Endothelial cell of umbilical vein (primary cell): Measurements from ENCODE around the gene ALDH7A1. TPM values are rescaled to one million over a fixed set of nuclear protein-coding genes. Genes with fewer than 3 reads are reported as not detected.

Experiments used
- BruUV-seq: library from RNA; stranded (reverse); fragments of 400-500 nt; replicated peaks from 2 replicates; lab custom pipeline; 2021; lab: Mats Ljungman, UMichigan
- CTCF ChIA-PET: fragments of 300-600, 350-600 bp; sonication (Branson Sonifier 250); formaldehyde crosslinking; loops from one replicate; lab custom pipeline; 2021; ENCODE audit warnings: antibody characterized with exemption, inconsistent platforms; lab: Charles Lee
- POLR2A ChIA-PET: fragments of 300-600, 350-600 bp; sonication (Branson Sonifier 250); formaldehyde crosslinking; loops from one replicate; lab custom pipeline; 2021; ENCODE audit warnings: antibody characterized with exemption, inconsistent platforms; lab: Charles Lee
- DNase-seq: peaks from one replicate; pipeline ENCODE4 v3.0.0-alpha.2; 2011; ENCODE audit warnings: low read depth, low spot score
- FAIRE-seq: peaks from 2 replicates; lab custom pipeline; 2011; peaks lifted over from hg19 to GRCh38; lab: Jason Lieb, UNC
- H2AFZ ChIP-seq: 2 replicates; pipeline ENCODE4 v1.6.0; 2012; ENCODE audit warnings: low read depth, low read length, control low read depth, inconsistent platforms
- H3K27ac ChIP-seq: 2 replicates; pipeline ENCODE4 v1.5.1; 2011; ENCODE audit warnings: low read depth, mild to moderate bottlenecking, control low read depth, low read length, moderate library complexity; ENCODE audit not compliant: insufficient read depth
- H3K27me3 ChIP-seq, 2 experiments: 2 replicates each; pipeline versions ENCODE4 v1.6.0 to v1.6.1; 2011; ENCODE audit warnings: low read length in 2 of 2, mixed read lengths in 1 of 2; ENCODE audit not compliant: control insufficient read depth in 2 of 2, insufficient read depth in 2 of 2
- H3K36me3 ChIP-seq, 2 experiments: 2 replicates in 1 of 2; 3 replicates in 1 of 2; pipeline ENCODE4 v1.5.1; 2011; ENCODE audit warnings: low read length in 2 of 2, mild to moderate bottlenecking in 1 of 2, moderate library complexity in 1 of 2; ENCODE audit not compliant: control insufficient read depth in 2 of 2, insufficient read depth in 2 of 2; ENCODE audit errors: extremely low read depth in 1 of 2
- H3K4me1 ChIP-seq: 3 replicates; pipeline ENCODE4 v1.5.1; 2011; ENCODE audit warnings: mild to moderate bottlenecking, low read length; ENCODE audit not compliant: control insufficient read depth, insufficient read depth; ENCODE audit errors: extremely low read depth
- H3K4me2 ChIP-seq: 2 replicates; pipeline ENCODE4 v1.6.1; 2011; ENCODE audit warnings: low read length, control low read depth, mixed read lengths; ENCODE audit not compliant: insufficient read depth
- H3K4me3 ChIP-seq, 3 experiments: fragments of 200-600 bp in 1 of 3; sonication (generic), shearing (Covaris generic) in 1 of 3; replicated peaks in 1 of 3; 2 replicates each; pipeline ENCODE4 v1.5.1; 2011 to 2016; ENCODE audit warnings: control low read depth in 3 of 3, low read length in 3 of 3, mild to moderate bottlenecking in 2 of 3, inconsistent platforms in 1 of 3, low read depth in 1 of 3, moderate library complexity in 1 of 3; ENCODE audit not compliant: insufficient read depth in 1 of 3
- H3K79me2 ChIP-seq: 2 replicates; pipeline ENCODE4 v1.6.0; 2012; ENCODE audit warnings: low read length, inconsistent platforms; ENCODE audit not compliant: control insufficient read depth, insufficient read depth
- H3K9ac ChIP-seq: replicated peaks from 2 replicates; pipeline ENCODE3; 2011; ENCODE audit warnings: low read length, control low read depth; ENCODE audit not compliant: insufficient read depth; ENCODE audit errors: extremely low read depth
- H3K9me1 ChIP-seq: replicated peaks from 3 replicates; pipeline ENCODE4 v1.6.0; 2011; ENCODE audit warnings: mild to moderate bottlenecking, low read length; ENCODE audit not compliant: control insufficient read depth, insufficient read depth; ENCODE audit errors: extremely low read depth
- H3K9me3 ChIP-seq: replicated peaks from 2 replicates; pipeline ENCODE4 v1.5.1; 2012; ENCODE audit warnings: low read length, inconsistent platforms; ENCODE audit not compliant: control insufficient read depth, insufficient read depth
- H4K20me1 ChIP-seq: replicated peaks from 2 replicates; pipeline ENCODE3; 2011; ENCODE audit warnings: mild to moderate bottlenecking, low read length; ENCODE audit not compliant: control insufficient read depth, insufficient read depth; ENCODE audit errors: extremely low read depth
- CTCF ChIP-seq, 2 donors: IDR thresholded peaks; 1 replicate in 1 of 2; 2 replicates in 1 of 2; pipeline ENCODE4 v1.5.1; 2011; ENCODE audit warnings: low read length in 2 of 2, mild to moderate bottlenecking in 2 of 2, moderate library complexity in 2 of 2, control low read depth in 1 of 2, inconsistent platforms in 1 of 2, low read depth in 1 of 2; ENCODE audit not compliant: insufficient read depth in 1 of 2; ENCODE audit errors: extremely low read depth in 1 of 2
- EZH2 ChIP-seq: IDR thresholded peaks from 2 replicates; pipeline ENCODE4 v1.6.1; 2012; ENCODE audit warnings: borderline replicate concordance, low read depth, mild to moderate bottlenecking, moderate library complexity, low read length, inconsistent platforms; ENCODE audit not compliant: severe bottlenecking
- FOS ChIP-seq: IDR thresholded peaks from 2 replicates; pipeline ENCODE4 v1.6.1; 2011; ENCODE audit warnings: mild to moderate bottlenecking, low read length, moderate library complexity, borderline replicate concordance; ENCODE audit not compliant: insufficient read depth
- GATA2 ChIP-seq: IDR thresholded peaks from 2 replicates; pipeline ENCODE4 v1.7.0; 2011; ENCODE audit warnings: low read depth, mild to moderate bottlenecking, moderate library complexity, mixed read lengths, low read length; ENCODE audit not compliant: insufficient read length, insufficient read depth
- MAX ChIP-seq: IDR thresholded peaks from 2 replicates; pipeline ENCODE4 v1.6.1; 2011; ENCODE audit not compliant: insufficient read depth, insufficient read length
- MYC ChIP-seq: IDR thresholded peaks from one replicate; pipeline ENCODE4 v1.6.1; 2011; ENCODE audit warnings: mild to moderate bottlenecking, low read depth, low read length
- POLR2A ChIP-seq: IDR thresholded peaks from 2 replicates; pipeline ENCODE4 v1.6.1; 2012; ENCODE audit warnings: low read depth, mild to moderate bottlenecking, control low read depth, low read length
- POLR2AphosphoS5 ChIP-seq: IDR thresholded peaks from 2 replicates; pipeline ENCODE4 v1.6.1; 2012; ENCODE audit warnings: low read depth, mild to moderate bottlenecking, control low read depth, low read length, moderate library complexity; ENCODE audit not compliant: insufficient read depth
- dilution Hi-C: fragments of 300-500 bp; cut with MboI; formaldehyde crosslinking; loops from one replicate; pipeline ENCODE4 v1.15.0; 2019; ENCODE audit warnings: low sequenced_read_pairs; ENCODE audit not compliant: extremely low pct_ligation_motif_present
- intact Hi-C: fragments of 100-400 bp; cut with micrococcal nuclease; formaldehyde crosslinking; loops from one replicate; pipeline ENCODE4 v1.10.0; 2022
- polyA plus RNA-seq, 4 experiments: library from polyadenylated mRNA; depleted of rRNA in 3 of 4; stranded (reverse) in 3 of 4; unstranded in 1 of 4; fragments of >200 nt; gene quantifications; 2 replicates each; pipeline versions ENCODE4 v1.2.1 to v1.2.3, GENCODE V29; 2011 to 2012; ENCODE audit warnings: missing spikeins in 1 of 4
- total RNA-seq: library from RNA; stranded (reverse); gene quantifications from 2 replicates; pipeline ENCODE4 v1.2.3, GENCODE V29; 2021

Gene ALDH7A1
- total and polyA plus RNA-seq, 2 donors (not counting 3 experiments of a cell fraction or from before 2014, with no cell fraction given) = 43.6 to 103 TPM

GRCh38 chr5:126511961-126512360 is 83.1 kb downstream of the ALDH7A1 start:
- TF ChIP-seq FOS = no peak
- no peak for TF ChIP-seq POLR2AphosphoS5
- no peak for TF ChIP-seq GATA2
- no peak for TF ChIP-seq EZH2
- TF ChIP-seq POLR2A = no peak
- no peak for TF ChIP-seq MAX
- TF ChIP-seq MYC = no peak
- no peak for TF ChIP-seq CTCF (IDR thresholded peaks at IDR 0.05; ENCODE audit: extremely low read depth in 1 of 2, insufficient read depth in 1 of 2, low read depth in 1 of 2, low read length in 2 of 2)
- no peak for DNase-seq
- H3K9me3 ChIP-seq = no peaks in the 10 kb centered on the region
- ChIA-PET CTCF (interaction anchor here (1.2 to 3.6 kb wide), 2 partner anchors 12 to 32 kb away, joined by 3 to 12 read pairs; no protein-coding TSS in a partner anchor), POLR2A (no interaction called here)
- dilution Hi-C loops (no loop called here), intact Hi-C loops (no loop called here)
- H3K27ac ChIP-seq = no peak overlapping the region
- no peak for FAIRE-seq
- BruUV-seq = no TSS peak
- H3K9me1 ChIP-seq = no peaks in the 10 kb centered on the region
- no peaks in the 10 kb centered on the region for H3K79me2 ChIP-seq
- H3K4me1 ChIP-seq = peaks cover 11% of the 10 kb centered on the region
- no peak overlapping the region for H2AFZ ChIP-seq
- H3K9ac ChIP-seq = no peak overlapping the region
- H3K4me2 ChIP-seq = no peak overlapping the region
- no peak overlapping the region for H3K4me3 ChIP-seq
- H4K20me1 ChIP-seq = no peaks in the 10 kb centered on the region
- H3K27me3 ChIP-seq = no peaks in the 10 kb centered on the region
- no peaks in the 10 kb centered on the region for H3K36me3 ChIP-seq
